ENCODE data around the gene AFDN.

AFDN gene

DNA sequence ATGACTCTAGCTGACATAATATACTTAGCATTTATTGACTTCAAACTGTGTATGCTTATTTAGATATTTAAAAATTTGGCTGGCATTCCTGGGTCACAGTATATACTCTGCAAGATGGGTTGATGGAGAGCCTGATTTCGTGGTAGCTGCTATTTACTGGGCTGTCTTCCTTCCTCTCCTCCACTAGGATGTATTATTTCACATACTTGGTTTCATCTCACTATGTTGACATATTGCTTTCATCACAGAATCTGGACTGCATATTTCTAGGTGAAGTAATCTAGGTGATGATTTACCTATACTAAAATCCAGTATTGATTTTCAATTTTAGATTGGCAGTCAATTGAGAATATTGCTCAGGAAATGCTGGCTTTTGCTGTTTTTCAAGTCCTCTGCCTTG, 15.7 kb downstream of the AFDN start:
- no peak for DNase-seq

DNA sequence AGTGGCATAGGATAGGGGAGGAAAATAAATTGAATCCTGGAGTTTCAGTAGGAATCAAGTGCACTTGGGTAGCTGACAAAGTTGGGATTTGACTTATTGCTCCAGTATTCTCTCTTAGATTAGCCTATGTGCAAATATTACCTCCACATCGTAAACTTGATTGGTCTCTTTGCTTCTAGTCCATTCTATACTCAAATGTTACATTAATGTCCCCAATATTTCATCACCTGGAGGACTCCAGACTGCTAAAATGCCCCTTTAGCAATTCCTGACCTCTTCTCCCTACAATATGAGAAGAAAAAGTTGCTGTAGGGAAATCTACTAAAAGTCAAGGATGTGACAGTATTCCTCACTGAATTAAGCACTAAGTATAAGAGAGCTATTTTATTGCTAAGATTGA, 16.3 kb downstream of the AFDN start:
- DNase-seq, result no peak

- no peak for DNase-seq
Observed at GRCh38 chr6:167845856-167846255, 19.1 kb downstream of the AFDN start.

DNA sequence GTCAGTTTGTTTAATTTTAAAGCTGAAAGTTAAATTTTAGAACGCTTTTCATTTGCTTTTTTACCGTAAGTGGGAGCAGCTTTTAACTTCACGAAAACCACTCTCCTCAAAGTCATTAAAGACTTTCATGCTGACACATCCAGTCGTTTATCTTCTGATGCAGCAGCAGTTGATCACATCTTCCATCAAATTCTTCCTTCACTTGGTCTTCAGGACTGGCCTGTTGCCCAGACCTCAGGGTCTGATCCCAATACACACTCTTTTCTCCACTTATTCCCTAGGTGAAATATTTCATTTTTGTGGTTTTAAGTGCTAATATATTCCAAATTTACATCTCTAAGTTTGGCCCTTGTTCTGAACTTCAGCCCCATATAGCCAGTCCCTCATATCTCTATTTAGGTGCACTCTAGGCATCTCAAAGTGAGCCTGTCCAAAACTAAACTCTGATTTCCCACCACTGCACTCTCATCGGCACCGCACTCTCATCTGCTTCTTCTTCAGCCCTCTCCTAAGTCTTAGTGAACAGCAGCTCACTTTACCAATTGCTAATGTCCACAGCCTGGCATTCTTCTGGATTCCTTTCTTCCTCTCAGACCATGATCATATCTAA, 20.4 kb downstream of the AFDN start:
- DNase-seq, result no peak

DNA sequence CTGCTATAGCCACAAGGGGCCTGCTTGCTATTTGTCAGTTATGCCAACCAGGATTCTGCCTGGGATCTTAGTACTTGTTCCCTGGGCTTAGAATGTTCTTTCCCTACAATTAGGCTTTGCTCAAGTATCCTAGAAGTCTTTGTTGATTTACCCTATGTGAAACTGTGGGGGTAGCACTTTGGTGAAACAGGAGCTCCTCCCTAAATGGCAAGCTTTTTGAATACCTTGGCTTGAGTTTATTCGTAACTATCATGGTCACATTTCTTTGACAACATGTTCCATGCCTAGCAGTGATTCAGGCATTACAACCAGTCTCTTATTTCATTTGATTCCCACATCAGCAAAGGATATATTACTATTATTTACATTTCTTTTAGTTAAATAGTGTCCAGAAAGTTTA, 21.2 kb downstream of the AFDN start:
- DNase-seq, result no peak

DNA sequence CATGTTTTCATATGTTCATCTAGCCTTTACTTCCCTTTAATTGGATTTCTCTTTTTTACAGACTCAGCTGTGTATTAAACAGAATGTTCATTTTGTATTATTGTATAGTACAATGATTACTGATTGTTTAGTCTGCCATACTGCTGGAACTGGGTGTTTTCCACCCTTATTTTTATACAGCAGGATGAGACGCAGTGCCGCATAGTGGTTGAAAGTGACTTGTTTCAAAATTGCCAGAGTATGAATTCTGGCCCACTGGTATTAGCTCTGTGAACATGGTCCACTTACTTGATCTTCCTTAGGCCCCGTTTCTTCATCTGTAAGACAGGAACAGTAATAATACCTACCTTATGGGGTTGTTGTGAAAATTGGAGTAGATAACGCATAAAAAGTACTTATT, 22.1 kb downstream of the AFDN start:
- no peak for DNase-seq

DNA sequence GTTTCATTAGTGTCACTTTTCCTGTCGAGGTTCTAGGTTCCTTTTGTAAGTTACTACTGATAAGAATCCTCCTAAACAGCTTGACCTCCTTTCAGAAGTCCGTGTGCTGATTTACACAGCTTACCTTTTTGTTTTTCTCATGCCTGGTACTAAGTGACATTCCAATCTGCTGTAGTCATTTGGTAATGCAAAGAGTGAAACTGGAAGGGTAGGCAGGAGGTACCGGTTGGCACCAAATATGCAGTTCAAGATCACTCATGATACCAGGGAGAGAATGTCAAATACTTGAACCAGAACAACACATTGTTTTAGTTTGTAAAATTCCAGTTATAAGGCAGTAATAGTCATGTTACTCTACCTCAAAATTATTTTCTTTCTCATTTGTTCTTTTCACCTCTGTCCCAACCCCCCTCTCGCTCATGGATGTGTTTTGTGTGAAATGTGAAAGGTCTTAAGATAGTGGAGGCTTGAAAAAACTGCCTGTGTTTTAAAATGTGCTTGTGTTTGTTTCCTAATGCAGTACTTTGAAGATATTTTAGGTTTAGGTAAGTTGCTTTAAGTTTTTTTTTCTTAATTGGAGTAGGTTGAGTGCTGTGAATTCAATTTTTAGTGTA, 23.2 kb downstream of the AFDN start:
- no peak for DNase-seq

DNA sequence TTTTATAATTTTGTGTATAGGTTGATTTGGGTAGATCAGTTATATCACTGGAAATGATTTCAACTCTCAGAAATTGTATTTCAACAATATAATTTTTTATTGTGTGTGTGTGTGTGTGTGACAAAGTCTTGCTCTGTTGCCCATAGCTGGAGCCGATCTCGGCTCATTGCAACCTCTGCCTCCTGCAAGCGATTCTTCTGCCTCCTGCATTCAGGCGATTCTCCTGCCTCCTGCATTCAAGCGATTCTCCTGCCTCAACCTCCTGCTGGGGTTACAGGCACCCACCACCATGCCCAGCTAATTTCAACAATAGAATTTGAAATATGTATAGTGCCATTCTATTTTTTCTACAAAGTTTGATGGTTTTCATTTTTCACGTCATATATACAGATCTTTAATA, 24.1 kb downstream of the AFDN start:
- DNase-seq, result no peak

DNA sequence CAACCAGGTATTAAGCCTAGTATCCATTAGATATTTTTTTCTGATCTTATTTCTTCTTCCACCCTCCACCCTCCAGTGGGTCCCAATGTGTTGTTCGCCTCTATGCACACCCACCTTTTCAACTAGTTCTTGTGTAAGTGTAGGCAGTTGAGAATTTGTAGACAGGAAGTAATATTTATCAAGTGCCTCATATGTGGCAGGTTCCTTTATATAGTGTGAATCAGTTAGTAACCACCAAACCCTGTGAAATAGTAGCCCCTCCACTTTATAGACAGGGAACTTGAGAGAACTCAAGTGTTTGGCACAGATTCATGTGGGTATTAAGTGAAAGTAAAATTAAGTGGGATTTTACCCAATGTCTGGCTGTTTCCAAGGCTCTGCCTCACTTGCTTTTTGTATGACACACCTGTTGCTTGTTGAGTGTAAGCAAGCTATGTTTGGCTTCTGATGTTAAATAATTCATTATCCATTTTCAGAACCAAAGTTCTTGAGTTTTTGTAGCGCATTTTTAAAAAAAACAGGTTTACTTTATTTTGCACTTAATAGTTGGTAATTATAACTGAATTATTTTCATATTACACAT, 24.8 kb downstream of the AFDN start:
- DNase-seq, result no peak

DNA sequence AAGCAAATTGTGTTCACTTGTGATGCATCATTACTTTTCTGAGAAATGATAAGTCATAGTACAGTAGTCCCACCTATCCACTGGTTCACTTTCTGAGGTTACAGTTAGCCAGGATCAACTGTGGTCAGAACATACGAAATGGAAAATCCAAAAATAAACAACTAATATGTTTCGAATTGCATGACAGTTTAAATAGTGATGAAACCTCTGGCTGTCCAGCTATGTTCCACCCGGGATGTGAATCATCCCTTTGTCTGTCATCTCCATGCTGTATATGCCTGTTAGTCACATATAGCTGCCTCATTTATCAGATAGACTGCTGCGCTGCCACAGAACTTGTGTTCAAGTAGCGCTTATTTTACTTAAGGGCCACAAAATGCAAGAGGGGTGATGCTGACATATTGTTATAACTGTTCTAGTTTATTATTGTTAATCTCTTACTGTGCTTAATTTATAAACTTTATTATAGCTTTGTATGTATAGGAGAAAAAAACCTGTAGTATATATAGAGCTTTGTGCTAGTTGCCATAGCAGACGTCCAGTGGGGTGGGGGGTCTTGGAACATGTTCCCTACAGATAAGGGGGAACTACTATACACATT, 29.2 kb downstream of the AFDN start:
- DNase-seq, result no peak

DNA sequence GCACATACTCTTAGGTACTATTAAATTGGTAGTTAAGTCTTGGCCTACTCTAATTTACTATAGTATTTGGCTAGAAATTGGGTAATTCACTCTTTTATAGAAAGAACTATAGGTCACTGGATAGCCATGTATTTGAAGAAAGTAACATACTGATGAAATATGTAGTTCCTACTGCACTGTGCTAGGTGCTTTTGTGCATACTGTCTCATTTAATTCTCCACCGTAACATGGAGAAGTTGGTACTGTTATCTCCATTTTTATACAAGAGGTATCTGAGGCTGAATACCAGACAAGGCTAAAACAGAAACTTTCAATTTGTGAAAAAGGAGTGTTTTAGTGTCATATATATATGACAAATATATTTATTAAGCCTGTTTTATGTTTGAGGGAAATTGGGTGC, 29.8 kb downstream of the AFDN start:
- DNase-seq, result no peak

- DNase-seq, result no peak
Observed at GRCh38 chr6:167856999-167857660, 30.4 kb downstream of the AFDN start.

GRCh38 chr6:167858086-167858591, 31.4 kb downstream of the AFDN start:
- no peak for DNase-seq

DNA sequence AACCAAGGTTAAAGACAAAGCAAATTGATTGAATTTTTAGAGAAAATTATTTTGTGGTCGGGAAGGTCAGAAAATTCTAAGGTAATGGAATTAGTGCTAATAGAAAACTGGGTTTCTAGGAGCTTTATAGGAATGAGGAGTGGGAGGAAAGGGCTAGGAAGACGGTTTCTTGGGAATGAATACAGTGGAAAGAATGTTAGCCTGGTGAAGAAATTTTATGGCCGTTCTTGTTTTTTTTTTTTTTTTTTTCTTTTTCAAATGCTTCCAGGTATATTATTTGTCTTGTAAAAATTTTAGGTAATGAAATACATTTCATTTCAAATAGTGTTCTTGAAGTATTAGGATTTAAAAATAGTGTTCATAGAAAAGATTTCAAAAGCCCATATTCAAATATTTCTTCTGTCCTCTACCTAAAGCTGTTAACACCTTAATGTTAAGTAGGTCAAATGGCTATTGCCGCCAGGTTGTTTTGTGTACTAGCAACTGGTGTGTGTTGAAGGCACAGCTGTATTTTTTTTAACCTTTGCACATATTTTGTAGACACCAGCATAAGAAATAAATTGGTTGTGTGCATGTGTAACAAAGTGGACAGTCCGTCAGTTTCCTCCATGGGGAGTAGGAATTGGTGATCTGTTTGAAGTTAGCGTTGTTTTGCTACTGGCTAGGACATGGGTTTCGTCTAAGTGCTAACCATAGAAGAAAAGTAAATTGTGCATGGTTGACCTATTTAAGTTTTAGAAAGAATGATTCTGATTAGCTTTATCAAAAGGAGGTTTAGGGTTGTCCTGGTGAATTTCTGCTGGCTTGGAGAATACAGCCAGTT, 32.3 kb downstream of the AFDN start:
- DNase-seq, result no peak

DNA sequence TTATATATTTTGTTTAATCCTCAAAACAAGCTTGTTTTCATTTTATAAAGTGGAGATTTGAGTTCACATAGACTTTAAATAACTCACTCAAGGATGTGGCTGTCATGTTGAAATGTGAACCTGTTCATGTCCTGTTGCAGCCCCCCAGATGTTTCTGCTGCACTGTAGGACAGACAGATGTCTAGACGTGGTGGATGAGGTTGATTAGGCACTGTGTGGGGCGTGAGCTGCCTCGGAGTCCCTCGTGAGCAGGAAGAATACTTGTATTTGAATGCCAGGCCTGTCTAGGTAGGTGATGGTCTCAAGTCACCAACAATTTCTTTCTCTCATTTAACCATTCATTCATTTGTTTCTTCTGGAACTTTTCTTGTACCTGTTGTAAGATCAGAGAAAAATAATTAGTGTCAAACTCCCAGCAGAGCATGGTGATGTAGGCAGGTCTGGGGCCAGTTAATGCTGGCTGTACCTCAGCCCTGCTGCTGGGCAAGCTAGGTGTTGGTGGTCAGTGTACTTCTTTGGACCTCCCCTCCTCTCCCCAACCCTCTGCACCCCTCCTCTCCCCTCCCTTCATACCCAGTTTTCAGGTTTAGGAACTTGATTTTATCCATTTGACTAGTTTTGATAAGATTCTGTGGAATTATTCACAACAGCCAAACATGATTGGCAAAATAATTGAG, 34.0 kb downstream of the AFDN start:
- DNase-seq, result peak in 1 of 2 experiments; percentile 10

DNA sequence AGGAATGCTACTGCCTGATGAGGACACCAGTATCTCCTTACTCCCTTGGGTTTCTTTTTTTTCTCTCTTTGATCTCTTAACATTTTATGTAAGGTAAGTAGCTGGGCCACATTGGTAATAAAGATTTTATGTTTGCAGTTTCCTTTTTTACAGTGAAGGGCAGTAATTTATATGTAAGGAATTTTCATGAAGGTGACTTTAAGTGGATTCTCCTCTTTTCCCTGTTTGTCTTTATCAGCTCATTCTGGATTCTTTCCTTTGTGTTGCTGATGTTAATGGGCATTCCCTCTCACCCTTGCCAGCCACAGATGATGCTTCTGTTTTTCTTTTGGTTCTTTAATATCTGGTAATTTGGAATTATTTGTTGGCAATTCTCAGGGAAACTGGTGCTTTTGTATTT, 34.7 kb downstream of the AFDN start:
- no peak for DNase-seq

DNA sequence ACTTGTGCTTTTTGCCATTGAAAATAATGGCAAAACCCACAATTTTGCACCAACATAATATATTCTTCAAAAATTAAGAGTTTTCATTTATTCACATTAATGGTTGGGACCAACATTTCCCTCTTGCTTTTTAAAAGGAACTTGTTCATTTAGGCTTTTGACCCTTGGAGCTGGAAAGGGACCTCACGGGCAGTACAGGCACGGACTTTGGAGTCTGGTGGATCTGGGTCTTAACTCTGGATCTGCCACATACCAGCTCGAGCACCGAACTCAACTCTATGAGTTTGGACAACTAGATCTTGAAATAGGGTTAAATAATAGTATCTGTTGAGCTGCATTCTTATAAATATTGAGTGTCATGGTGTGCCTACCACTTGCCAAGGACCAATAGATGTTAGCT, 37.2 kb downstream of the AFDN start:
- no peak for DNase-seq

DNA sequence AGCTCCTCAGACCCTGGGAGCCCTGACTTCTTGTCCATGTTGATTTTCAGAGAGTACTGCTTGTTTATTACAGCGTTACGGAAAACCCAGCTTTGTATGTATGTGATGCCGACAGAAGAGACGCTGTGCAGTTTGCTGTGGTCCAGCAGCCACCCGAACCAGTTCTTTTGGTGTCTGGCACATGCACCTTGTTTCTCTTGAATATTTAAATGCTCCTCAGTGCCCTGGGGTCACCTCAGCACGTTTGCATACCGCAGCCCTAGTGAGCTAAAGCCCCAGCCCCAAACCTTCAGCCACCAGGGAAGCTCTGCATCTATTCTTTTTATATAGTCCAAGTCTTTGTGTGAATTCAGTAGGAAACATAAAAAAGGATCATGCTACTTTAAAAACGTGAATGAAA, 39.9 kb downstream of the AFDN start:
- peak; percentile 80 to 91 for DNase-seq

GRCh38 chr6:167870321-167870720, 43.6 kb downstream of the AFDN start:
- no peak for DNase-seq

GRCh38 chr6:167872538-167873210, 46.0 kb downstream of the AFDN start:
- DNase-seq, result no peak

DNA sequence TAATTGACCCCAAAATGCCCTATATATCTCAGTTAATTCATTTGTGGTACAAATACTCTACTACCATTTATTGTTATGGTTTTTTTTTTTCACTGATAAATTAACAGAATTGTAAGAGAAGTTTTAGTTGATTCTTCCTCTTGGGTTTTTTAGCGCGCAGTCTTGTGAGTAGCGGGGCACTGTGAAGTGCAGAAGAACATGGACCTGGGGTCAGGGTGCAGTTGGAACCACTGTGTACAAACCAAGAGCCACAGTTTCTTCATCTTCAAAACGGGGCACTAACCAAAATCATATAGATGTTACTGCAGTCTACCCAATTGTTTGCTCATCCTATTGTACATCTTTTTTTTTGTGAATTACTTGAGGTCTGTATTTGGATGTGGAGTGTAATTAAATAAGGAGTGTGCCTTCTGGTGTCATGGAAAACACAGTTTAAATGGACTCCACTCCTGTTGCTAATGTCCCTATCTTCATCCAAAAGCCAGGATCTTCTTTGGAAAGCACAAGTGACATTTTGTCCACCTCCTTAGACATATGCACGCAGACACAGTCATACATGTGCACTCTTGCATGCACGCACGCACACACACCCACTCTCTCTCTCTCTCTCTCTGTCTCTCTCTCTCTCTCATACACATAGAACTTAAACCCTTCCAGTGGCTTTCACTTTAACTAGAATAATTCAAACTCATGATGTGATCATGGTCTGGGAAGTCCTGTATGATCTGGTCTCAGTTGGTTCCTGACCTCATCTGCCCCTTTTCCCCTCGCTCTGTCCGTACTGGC, 51.5 kb downstream of the AFDN start:
- DNase-seq, result no peak
